Inflammatory macrophage (primary cell): ENCODE data around the gene CREBBP.
A peak's percentile ranks its signal among the peaks of the same experiment; 100 is the strongest.
"Not testable (repeated sequence)": the region's sequence is repeated elsewhere in the genome, so short reads cannot be mapped to it uniquely, and the experiment has no call there.

Experiments
- DNase-seq, 2 donors: peaks; one replicate each; pipeline ENCODE4 v3.0.0-alpha.2; 2020 to 2022

The CREBBP gene

GRCh38 chr16:3732171-3732570 is 148.3 kb downstream of the CREBBP start:
- DNase-seq: no peak

GRCh38 chr16:3731126-3731935 is 149.2 kb downstream of the CREBBP start:
- DNase-seq: no peak

GRCh38 chr16:3730161-3731125 is 150.1 kb downstream of the CREBBP start:
- DNase-seq: no peak

GRCh38 chr16:3729161-3730112 is 151.1 kb downstream of the CREBBP start:
- no peak for DNase-seq

GRCh38 chr16:3728424-3729160 is 151.9 kb downstream of the CREBBP start:
- no peak for DNase-seq

- DNase-seq: no peak
These were observed 152.6 kb downstream of the CREBBP start for GRCh38 chr16:3727806-3728381.

- DNase-seq: no peak
These were observed 154.4 kb downstream of the CREBBP start for GRCh38 chr16:3726021-3726687.

- DNase-seq: no peak
These were observed 155.2 kb downstream of the CREBBP start for GRCh38 chr16:3725276-3725675.

GRCh38 chr16:3722508-3722907 is 158.0 kb downstream of the CREBBP start:
- DNase-seq: no peak

- no peak for DNase-seq
These were observed 160.1 kb downstream of the CREBBP start for GRCh38 chr16:3720418-3720817.

- DNase-seq: no peak
These were observed 161.9 kb downstream of the CREBBP start for GRCh38 chr16:3718628-3719027.

- no peak for DNase-seq
These were observed 162.5 kb downstream of the CREBBP start for GRCh38 chr16:3718019-3718391.

GRCh38 chr16:3717235-3718018 is 163.1 kb downstream of the CREBBP start, which contains the start of gene TRAP1:
TRAP1 (minus strand) TSS chr16:3717524; CDS start chr16:3717508, 16 bp downstream.
- peak; percentile 85 to 94 for DNase-seq

- DNase-seq: peak in 1 of 2 donors; percentile 24
These were observed 163.7 kb downstream of the CREBBP start for GRCh38 chr16:3716831-3717234.

- no peak for DNase-seq
These were observed 165.1 kb downstream of the CREBBP start for GRCh38 chr16:3715430-3715829.

GRCh38 chr16:3714378-3714777 is 166.1 kb downstream of the CREBBP start:
- not testable (repeated sequence) for DNase-seq

GRCh38 chr16:3713587-3714242 is 166.8 kb downstream of the CREBBP start:
- DNase-seq: no peak

- no peak for DNase-seq
These were observed 167.6 kb downstream of the CREBBP start for GRCh38 chr16:3712861-3713372.
